ENCODE measurements around the gene ACBD6. TPM values are rescaled to one million over a fixed set of nuclear protein-coding genes. Genes with fewer than 3 reads are reported as not detected.
A peak's percentile ranks its signal among the peaks of the same experiment; 100 is the strongest.

The ACBD6 gene
- total RNA-seq, 1 donor = 54.0 TPM

- no peak for DNase-seq (ENCODE audit: low read depth)
- no peak overlapping the region for H3K4me3 ChIP-seq (ENCODE audit: low read depth, low read length)
- no peak for TF ChIP-seq CTCF (IDR thresholded peaks at IDR 0.05; ENCODE audit: insufficient read depth, low read length)
Measured at GRCh38 chr1:180264595-180264994, 237.8 kb downstream of the ACBD6 start.

GRCh38 chr1:180262628-180263488 is 239.5 kb downstream of the ACBD6 start:
- DNase-seq (ENCODE audit: low read depth) = peak; percentile 20
- no peak for TF ChIP-seq CTCF (IDR thresholded peaks at IDR 0.05; ENCODE audit: insufficient read depth, low read length)
- no peak overlapping the region for H3K4me3 ChIP-seq (ENCODE audit: low read depth, low read length)

- no peak for TF ChIP-seq CTCF (IDR thresholded peaks at IDR 0.05; ENCODE audit: insufficient read depth, low read length)
- no peak overlapping the region for H3K4me3 ChIP-seq (ENCODE audit: low read depth, low read length)
- peak; percentile 51 for DNase-seq (ENCODE audit: low read depth)
Measured at GRCh38 chr1:180261524-180262155, 240.7 kb downstream of the ACBD6 start.

GRCh38 chr1:180261030-180261429 is 241.3 kb downstream of the ACBD6 start:
- TF ChIP-seq CTCF (IDR thresholded peaks at IDR 0.05; ENCODE audit: insufficient read depth, low read length) = no peak
- DNase-seq (ENCODE audit: low read depth) = no peak
- H3K4me3 ChIP-seq (ENCODE audit: low read depth, low read length) = no peak overlapping the region

- DNase-seq (ENCODE audit: low read depth) = no peak
- no peak overlapping the region for H3K4me3 ChIP-seq (ENCODE audit: low read depth, low read length)
- TF ChIP-seq CTCF (IDR thresholded peaks at IDR 0.05; ENCODE audit: insufficient read depth, low read length) = no peak
Measured at GRCh38 chr1:180260541-180260940, 241.8 kb downstream of the ACBD6 start.

GRCh38 chr1:180259431-180260338 is 242.7 kb downstream of the ACBD6 start:
- no peak overlapping the region for H3K4me3 ChIP-seq (ENCODE audit: low read depth, low read length)
- no peak for TF ChIP-seq CTCF (IDR thresholded peaks at IDR 0.05; ENCODE audit: insufficient read depth, low read length)
- no peak for DNase-seq (ENCODE audit: low read depth)
